GM18873 (cell line): Measurements from ENCODE around the gene ACER3.
"Not testable (repeated sequence)": the region's sequence is repeated elsewhere in the genome, so short reads cannot be mapped to it uniquely, and the experiment has no call there.

Source experiments
- ATAC-seq: cut with Tn5 transposase; IDR thresholded peaks from one replicate; pipeline ENCODE4 v1.9.1; 2021; ENCODE audit warnings: mild to moderate bottlenecking, moderate library complexity, moderate number of reproducible peaks; ENCODE audit not compliant: unreplicated experiment, low FRiP score

ACER3 gene

DNA sequence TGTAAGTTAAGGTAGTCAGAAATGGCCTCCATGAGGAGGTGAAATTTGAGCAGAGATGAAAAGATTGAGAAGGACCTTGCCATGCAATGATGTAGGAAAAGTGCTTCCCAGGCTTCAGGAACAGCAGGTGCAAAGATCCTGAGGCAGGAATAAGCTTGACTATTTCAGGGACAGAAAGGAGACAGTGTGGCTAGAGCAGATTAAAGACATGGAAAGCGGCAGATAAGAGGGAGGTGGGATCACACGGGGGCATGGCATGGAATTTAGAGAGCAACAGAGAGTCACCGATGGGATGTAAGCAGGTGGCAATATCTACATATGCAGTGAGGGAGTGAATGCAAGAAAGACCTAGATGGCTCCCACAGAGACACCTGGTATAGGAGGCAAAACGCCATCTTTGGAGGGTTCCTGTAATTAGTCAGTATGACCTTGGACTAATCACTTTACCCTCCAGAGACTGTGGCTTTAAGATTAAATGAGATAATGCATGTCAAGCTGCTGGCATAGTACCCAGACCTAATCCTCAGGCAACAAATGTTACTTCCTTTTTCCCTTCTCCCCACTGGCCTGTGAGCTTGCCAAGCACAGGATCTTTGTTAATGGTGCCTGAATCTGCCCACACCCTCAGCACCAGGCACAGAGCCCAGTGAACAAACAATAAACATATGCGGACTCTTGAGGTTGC, 24.6 kb upstream of the ACER3 start:
- ATAC-seq = no peak

DNA sequence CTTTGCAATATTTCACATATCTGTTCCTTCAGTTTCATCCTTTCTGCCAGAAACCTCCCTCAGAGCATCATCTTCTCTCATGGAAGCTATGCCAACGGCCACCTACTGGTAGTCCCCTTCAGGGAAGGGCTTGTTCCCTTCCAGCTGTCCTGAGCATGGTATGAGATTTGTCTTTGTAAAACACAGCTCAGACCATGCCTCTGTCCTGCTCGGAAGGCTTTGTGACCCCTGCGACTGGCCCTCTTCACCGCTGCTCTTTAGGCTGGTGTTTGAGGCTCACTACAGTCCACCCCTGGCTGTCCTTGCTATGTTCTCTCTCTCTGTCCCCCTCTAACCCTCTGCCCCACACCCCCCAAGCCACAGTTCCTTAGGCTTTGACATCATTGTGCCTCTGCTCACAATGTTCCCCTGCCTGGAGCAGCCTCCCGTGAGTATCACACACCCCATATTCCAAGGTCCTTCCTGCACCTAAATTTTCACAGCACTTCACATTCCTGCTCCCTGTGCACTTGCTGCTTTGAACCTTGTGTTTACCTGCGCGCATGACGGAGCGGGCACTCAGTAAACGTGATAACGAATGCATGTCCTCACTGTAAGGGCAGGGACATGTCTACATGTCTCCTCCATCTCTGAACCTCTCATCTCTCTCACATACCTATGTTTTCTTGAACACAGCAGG, 24.0 kb upstream of the ACER3 start:
- ATAC-seq = no peak

DNA sequence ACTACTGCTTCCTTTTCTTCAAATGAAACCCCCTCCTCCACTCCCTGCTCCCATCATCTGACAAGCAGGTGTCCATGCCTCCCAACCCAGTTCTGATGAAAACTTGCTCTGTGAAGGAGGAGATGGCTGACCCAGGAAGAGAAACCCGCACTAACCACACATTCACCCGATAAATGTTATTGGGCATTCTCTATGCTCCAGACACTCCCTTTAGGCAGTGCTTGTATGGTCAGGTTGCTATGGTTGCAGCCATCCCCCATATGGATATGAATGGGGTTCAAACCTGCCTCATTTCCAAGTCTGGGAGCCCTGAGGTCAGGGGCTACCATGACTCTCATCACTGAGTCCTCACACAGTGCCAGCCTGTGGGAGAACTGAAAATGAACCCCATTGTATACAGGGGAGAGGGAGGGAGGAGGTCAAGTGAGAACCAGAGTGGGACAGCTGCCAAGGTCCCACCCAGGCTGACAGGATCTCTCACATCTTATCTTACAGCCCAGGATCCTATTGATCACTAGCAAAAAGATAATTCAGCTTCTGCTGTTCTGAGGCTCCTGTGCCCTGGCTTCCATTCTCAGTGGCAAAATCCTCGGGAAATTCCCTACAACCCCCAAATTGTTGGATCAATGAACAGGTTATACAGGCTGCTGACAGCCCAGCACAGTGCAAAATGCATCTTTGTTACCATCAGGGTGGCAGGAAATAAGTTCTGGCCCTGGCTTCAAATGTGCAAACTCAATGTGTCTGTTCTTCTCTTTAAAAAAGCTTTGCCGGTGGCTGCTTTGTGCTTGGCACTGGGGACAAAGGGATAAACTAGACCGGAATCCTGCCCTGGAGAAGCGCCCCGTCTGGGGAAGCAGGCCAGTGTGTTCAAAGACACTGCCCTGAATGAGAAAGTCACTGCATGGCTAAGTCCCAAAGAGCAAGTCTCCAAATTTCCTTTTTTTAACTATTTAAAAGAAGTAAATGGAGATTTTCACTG, 22.7 kb upstream of the ACER3 start:
- no peak for ATAC-seq

DNA sequence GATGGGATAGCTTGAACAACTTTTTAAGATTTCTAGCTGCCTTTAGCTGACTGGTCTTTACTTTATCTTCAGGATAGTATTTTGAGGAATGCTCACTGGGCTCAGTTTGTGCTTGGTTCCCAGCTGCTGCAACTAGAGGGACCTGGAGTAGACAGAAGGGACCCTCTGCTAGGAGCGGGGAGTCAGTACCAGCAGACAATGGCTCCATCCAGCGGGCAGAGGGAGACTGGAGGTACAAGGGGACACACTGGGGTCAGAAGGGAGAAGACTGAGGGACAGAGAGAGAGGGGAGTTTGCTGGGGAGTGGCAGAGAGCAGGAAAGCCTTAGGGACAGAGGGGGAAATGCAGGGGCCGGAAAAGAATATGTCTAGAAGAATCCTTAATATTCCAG, 22.0 kb upstream of the ACER3 start:
- ATAC-seq = no peak

DNA sequence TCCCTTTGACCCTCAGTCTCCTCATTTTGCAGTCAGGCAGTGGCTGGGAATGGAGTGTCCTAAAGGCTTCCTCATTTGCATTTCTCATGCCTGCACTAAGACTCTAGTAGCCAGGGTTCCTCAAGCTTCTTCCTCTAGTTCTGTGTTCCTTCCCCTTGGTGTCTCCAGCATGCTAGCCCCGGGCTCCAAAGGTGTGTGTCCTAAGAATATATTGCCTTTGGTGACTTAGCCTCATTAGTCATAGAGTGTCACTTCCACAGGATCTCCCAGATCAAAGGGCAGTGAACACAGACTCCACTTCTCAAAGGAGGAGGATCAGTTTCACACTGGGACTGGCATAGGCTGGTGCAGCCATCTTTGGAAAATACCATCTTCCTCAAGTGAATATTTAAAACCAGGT, 21.4 kb upstream of the ACER3 start:
- ATAC-seq = no peak

DNA sequence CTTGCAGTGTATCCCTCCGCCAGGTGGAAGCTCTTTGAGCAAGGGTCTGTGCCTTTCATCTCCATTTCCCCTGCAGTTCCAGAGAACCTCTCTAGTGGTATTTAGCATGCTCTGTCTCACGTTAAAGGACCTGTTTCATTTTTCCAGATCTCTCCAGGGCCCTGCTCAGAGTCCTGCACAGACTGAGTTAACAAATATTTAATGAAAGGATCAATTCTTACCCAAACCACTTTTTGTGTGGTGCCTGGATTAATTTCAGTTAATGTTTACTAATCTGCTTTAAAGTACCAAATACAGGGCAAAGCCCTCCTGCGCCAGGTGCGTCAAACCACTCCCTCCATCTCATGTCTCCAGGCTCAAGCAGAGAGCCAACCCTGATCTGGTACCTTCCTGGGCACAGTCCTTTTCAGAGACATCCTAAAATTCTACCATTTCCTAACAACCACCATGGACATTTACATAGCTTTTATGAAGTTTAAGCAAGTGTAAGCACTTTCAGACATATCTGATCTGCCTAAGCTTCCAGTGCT, 18.7 kb upstream of the ACER3 start:
- ATAC-seq = no peak

DNA sequence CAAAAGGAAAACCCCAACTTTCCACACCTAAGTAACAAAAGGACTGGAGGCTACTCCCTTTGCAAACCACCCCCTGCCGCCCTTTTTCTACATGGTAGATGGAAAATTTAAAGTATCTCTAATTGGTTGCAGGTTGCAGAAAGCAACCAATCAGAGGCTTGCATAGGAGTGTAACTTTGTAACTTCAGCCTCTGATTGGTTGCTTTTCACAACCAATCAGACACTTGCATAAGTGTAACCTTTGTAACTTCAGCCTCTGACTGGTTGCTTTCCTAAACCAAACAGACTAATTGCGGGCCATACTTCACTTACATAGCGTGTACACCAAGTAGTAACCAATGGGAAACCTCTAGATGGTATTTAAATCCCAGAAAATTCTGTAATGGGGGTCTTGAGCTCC, 16.8 kb upstream of the ACER3 start:
- no peak for ATAC-seq

DNA sequence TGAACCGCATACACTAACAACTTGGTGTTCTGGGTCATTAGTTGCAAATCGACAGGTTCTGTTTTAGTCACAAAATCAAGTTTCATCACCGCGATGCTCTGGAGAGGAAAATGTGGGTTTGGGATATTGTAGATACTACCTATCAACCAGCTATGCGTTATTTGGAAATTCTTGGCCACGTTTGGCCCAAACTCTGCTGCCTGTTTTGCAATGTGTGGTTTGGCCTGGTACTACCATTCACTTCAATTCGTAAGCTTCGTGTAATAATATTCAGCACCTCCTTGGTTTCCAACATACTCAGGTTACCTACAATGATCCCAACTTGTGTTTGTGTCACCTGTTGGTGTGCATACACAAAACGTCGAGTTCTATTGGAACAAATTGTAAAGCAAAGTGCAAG, 16.2 kb upstream of the ACER3 start:
- no peak for ATAC-seq

DNA sequence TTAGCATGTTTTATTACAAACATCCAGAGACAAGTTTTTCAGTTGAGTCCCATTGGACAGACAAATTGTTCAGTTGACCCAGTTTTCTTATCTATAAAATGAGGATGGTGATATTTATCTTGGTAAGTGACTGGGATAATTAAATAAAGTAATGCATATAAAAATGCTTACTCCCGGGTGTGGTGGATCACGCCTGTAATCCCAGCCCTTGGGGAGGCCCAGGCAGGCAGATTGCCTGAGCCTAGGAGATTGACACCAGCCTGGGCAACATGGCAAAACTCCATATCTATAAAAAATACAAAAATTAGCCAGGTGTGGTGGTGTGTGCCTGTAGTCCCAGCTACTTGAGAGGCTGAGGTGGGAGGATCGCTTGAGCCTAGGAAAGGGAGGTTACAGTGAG, 15.6 kb upstream of the ACER3 start:
- no peak for ATAC-seq

DNA sequence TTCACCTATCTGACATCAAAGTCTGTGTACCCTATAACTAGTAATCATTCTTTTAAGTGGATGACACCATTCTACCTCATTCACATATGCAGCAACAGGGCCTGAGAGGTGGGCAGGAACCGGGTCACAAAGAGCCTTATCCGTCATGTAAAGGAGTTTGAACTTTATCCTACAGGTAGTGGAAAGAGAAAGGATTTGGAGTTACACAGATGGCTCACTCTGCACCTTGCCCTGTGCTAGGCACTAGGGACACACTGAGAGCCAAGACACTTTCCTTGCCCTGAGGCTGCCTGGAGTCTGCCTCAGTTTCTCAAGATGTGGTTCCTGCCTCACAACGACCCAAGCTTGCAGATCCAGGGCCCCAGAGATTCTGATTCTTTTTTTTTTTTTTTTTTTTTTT, 14.3 kb upstream of the ACER3 start:
- ATAC-seq = no peak

DNA sequence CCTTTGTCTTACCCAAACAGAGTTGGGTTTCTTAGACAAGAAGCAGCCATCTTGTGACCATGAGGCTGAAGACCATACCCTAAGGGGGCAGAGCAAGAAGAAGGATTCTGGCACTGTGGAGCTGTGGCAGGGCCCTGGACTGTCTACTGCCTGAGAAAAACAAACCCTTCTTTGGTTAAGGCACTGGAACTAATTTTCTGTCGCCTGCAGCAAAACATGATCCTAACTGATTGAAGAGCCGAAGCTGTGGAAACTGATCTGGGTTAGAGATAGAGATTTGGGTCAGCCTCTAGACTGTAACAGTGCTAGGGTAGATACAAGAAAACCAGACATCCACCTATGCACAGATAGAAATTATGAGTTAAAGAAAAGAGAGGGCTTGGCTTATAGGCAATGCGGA, 11.3 kb upstream of the ACER3 start:
- no peak for ATAC-seq

DNA sequence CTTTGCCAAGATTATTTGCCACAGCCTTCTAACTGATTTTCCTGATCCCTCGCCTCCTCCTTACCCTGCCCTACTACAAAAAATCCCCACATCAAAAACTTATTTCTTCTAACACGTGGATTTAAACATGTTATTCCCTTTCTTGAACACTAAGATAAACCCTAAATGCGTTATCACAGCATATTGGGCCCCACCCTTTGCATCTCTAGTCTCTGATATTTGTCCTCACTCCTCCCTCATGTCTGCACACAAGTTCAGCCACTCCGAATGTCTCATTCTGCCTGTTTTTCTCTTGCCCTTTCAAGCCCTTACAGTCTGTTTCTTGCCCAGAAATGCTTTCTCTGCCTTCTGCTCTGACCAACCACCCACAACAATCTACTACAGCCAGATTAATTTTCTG, 10.6 kb upstream of the ACER3 start:
- ATAC-seq = no peak

DNA sequence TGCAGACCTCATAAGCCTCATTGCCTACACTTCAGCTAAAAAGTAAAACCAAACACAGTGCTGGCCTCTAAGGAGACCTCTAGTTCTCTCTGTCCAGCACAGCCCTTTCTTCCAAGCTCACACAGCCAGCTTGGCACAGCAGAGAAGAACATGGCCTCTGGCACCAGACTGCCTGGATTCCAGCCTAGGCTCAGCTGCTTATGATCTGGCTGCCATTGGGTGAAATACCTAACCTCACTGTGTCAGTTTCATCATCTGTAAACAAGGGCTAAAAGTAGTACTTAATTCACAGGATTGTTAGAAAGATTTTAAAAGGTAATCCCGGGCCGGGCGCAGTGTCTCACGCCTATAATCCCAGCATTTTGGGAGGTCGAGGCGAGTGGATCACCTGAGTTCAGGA, 9.9 kb upstream of the ACER3 start:
- ATAC-seq = no peak

DNA sequence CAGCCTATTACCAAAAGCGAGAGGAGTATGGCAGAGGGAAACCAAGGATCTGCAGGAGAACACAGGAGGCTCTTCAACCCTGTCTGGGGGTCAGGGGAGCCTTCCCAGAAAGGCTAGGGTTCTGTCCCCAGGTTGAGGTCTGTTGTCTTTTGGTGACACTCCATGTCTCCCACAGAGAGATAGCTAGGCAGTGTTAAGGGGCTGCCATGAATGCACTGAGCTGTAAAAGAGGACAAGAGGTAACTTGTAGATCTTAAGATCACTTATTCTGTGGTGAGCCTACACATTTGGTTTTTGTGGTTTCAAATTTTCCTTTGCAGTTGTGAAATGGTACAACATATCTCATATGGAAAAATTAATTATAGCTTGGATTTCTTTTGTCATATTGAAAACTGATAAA, 6.0 kb upstream of the ACER3 start:
- no peak for ATAC-seq

DNA sequence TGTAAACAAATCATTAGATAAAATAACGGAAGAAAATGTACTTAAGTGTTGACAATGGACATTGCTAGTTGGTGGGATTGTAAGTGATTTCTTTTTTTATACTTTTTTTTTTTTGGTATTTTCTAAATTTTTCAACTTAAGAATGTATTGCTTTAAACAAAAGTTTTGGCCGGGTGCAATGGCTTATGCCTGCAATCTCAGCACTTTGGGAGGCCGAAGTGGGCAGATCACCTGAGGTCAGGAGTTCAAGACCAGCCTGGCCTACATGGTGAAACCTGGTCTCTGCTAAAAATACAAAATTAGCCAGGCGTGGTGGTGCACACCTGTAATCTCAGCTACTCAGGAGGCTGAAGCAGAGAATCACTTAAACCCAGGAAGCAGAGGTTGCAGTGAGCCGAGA, 5.0 kb upstream of the ACER3 start:
- not testable (repeated sequence) for ATAC-seq

DNA sequence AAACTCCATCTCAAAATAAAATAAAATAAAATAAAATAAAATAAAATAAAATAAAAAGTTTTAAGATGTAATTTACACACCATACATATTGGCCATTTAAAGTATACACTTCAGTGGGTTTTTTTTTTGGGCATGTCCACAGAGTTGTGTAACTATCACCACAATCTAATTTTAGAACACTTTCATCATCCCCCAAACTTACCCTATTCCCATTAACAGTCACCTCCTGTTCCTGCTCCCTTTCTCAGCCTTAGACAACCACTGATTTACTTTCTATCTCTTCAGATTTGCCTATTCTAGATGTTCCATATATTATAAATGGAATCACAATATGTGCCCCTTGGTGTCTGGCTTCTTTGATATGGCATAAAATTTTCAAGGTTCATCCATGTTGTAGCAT, 4.6 kb upstream of the ACER3 start:
- no peak for ATAC-seq

DNA sequence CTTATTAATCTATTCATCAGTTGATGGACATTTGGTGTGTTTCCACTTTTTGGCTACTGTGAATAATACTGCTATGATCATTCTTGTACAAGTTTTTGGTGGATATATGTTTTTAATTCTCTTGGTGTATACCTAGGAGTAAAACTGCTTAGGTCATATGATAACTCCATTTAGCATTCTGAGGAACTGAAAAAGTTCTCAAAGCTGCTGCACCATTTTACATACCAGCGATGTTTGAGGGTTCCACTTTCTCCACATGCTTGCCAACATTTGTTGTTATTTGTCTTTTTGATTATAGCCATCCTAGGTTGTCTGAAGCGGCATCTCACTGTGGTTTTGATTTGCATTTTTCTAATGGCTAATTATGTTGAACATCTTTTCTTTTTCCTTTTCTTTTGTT, 4.1 kb upstream of the ACER3 start:
- ATAC-seq = no peak

DNA sequence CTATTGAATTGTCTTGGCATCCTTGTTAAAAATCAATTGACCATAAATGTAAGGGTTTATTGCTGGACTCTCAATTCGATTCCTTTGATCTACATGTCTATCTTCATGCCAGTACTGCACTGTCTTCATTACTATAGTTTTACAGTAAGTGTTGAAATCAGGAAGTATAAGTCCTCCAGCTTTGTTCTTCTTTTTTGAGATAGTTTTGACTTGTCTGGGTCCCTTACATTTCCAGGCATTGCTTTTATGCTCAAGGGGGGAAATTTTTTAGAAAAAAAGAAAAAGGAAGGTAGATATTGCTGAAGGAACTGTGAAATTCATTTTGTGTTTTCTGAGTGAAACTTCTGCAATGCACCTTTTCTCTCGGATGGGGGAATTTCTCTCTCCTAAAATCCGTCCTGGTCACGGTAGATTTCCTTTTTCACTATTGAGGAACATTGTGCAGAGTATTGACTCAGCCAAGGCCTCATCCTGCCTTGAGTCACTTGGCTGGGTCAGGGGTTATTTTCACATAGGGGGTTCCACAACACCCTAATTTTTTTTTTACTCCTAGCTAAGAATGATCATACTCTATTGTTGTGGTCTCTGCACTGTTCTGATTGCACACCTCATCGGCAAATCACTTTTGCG, 2.8 kb upstream of the ACER3 start:
- no peak for ATAC-seq

DNA sequence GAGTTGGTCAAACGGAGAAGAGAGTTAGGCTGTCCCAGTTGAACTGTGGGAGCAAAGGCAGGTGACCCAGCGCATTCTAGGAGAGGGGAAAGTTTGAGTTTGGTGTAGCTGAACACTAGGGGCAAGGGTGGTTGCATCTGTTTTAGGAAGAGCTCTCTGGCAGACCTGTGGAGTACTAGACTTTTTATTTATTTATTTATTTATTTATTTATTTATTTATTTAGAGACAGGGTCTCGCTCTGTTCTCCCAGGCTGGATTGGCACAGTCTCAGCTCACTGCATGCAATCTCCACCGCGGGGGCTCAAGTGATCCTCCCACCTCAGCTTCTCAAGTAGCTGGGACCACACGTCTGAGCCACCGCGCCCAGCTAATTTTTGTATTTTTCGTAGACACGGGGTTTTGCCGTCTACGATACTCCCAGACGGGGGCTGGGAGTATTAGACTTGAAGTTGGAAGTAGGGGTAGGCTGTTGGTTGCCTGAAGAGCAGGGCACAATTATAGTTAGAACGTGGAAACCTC, 950 bp upstream of the ACER3 start:
- no peak for ATAC-seq

DNA sequence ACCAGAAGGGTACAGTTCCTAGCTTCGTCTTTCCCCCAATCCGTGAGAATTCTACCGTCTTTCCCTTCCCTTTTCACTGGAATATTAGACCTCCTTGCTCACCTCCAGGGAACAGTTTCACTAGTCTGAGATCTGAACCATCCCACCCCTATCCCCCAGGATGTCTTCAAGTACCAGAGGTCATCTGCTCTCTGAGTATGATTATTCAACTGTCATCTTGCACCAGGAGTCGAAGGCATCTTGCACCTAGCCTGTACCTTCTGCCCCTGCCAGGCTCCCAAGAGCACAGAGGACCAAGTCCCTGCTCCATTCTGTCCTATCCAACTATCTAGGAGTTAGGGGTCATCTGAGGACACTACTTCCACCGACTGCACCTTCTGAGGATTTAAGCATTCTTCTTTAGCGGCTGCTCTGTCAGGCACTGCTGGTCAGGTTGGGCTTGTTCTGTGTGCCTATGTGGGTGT, 804 bp downstream of the ACER3 start:
- ATAC-seq = no peak
